Fibroblast of peridontal ligament (primary cell): ENCODE results near the gene SCYL3.
"Not testable (repeated sequence)": the region's sequence is repeated elsewhere in the genome, so short reads cannot be mapped to it uniquely, and the experiment has no call there.

Experiments
- DNase-seq: peaks from one replicate; pipeline ENCODE4 v3.0.0-alpha.2; 2010; ENCODE audit errors: extremely low read depth

Gene SCYL3, protein sequence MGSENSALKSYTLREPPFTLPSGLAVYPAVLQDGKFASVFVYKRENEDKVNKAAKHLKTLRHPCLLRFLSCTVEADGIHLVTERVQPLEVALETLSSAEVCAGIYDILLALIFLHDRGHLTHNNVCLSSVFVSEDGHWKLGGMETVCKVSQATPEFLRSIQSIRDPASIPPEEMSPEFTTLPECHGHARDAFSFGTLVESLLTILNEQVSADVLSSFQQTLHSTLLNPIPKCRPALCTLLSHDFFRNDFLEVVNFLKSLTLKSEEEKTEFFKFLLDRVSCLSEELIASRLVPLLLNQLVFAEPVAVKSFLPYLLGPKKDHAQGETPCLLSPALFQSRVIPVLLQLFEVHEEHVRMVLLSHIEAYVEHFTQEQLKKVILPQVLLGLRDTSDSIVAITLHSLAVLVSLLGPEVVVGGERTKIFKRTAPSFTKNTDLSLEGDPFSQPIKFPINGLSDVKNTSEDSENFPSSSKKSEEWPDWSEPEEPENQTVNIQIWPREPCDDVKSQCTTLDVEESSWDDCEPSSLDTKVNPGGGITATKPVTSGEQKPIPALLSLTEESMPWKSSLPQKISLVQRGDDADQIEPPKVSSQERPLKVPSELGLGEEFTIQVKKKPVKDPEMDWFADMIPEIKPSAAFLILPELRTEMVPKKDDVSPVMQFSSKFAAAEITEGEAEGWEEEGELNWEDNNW

DNA sequence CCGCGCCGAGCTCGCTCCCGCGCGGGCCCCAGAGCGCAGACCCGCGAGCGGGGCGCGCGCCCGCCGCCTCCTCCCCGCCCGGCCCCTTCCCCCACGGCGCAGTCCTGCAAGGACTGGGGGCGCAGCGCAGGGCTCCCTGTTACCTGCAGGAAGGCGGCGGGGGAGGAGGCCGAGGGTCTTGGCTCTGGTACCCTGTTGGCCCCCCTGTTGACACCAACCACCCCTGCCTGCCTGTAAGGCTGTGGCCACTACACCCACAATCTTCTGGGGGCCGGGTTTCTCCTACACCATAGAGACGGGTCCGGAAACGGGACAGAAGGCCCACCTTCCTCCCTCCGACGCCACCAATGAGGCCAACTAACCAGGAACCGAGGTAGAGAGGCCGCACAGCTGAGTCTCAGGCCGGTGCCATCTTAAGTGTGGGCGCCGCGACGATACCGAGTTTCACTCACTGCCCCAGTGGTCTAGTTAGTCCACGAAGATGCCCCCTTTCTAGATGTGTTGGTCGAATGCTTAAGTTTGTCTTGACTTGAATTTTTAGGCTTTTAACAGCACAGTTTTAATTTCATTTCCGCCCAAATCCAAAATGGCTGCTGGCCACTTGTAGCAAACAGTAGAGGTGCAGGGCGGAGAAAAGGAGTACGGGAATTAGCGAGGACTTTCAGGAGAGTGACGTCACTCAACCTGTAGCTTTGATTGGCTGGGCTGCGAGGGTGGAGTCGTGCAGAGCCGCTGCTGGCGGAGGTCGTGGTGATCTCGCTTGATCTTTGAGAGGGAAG lies at the start of gene SCYL3:
Gene SCYL3 (minus strand): TSS at position 252 of the 779 bp plus-strand sequence. CDS start 5,056 bp downstream, outside the sequence.
- peak; percentile 99 for DNase-seq

DNA sequence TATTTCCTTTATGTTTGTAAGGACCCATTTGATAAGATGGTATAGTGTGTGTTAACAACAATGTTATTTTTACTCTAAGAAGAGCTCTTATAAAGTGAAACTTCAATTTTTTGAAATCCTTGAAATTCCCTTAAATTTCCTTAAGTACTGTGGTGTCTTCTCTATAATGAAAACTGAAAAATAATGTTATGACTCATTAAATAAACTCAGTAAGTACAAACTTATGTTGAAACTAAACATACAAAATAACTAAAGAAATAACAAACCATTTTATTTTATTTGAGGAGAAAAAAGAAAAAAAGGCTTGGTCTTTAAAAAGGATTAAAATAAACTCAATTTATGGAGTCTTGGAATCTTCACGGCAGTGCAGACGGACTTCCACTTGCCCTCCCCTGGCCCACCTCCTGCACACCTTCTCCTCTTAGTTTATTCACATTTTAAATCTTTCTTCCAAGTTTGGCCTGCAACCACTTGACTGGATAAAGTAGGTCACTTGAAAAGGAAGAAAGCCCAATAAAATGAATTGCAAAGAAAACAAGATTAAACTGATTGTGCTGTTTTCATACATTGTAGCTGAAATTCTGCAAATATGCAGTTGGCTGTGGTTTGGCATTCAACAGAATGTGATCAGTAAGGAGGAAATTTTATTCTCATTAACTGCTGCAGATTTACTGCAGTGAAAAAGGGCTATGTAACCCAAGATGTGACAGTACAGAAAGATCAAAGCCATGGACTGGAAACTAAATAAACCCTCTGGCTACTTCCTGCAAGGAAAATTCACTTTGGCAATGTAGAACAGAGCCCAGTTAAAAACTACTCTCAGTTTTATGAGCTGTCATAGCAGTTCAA lies 48.5 kb upstream of the SCYL3 start:
- DNase-seq = peak; percentile 60

DNA sequence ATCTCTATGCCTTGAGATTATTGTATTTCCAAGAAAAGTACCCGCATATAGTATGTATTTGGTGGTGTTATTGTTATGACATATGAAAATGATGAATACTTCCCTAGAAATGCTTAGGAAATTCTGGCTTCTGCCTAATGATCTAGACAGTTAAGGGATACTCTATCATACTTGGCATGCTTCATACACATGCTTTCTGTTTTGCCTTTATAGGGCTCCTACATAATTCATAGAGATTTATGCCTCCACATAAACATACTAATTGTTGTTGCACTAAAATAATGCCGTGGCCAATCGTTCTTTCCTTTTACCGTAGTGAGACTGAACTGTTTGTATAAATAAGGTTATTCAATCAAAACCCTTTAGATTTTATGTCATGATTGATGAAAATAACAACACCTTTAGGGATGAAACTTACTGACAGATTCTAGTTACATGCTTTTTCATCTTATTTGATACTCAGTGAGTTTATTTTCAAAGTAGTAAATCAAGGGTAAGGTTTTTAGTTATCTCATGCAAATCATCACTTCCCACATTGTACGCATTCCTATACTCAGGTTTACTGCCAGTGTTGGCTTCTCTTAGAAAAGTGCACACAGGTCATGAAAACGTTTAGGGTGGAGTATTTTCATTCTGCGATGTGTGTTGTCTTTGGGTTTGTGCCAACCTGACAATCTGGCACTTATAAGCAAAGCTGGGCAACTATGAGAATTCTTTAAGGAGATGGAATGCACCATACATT lies 40.5 kb upstream of the SCYL3 start:
- DNase-seq = peak; percentile 40

DNA sequence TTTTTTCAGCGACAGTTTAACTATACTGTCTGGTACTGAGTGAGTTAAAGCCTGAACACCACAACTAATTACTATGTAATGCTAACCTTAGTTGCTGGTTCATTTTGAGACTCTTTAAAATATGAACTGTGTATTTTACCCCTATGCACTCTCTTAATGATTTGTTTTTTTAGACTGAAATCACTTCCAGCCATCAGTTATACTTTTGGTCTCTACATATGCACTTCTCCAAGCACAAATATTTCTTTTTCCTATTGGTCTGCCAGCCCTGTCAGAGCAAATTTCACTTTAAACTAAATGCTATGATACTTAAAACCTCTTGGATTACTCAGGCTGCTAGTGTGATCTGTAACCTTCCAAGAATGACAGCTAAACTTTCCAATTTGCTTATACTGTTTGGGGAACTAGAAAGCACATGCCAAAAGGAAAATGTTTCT lies 38.1 kb upstream of the SCYL3 start:
- DNase-seq = peak; percentile 92

DNA sequence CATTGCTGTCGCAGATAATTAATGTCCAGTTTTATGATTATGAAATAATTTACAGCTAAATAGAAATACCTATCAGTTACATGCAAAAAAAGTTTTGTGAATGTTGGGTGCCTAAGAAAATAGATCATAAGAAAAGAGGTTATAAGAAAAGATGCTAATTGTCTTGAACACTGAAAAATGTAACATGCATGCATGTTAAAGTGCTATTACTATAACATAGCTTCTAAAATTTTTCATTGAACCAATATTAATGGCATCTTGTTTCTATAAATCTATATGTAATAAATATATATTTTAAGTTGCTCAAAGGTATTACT lies 35.5 kb upstream of the SCYL3 start:
- DNase-seq = no peak

DNA sequence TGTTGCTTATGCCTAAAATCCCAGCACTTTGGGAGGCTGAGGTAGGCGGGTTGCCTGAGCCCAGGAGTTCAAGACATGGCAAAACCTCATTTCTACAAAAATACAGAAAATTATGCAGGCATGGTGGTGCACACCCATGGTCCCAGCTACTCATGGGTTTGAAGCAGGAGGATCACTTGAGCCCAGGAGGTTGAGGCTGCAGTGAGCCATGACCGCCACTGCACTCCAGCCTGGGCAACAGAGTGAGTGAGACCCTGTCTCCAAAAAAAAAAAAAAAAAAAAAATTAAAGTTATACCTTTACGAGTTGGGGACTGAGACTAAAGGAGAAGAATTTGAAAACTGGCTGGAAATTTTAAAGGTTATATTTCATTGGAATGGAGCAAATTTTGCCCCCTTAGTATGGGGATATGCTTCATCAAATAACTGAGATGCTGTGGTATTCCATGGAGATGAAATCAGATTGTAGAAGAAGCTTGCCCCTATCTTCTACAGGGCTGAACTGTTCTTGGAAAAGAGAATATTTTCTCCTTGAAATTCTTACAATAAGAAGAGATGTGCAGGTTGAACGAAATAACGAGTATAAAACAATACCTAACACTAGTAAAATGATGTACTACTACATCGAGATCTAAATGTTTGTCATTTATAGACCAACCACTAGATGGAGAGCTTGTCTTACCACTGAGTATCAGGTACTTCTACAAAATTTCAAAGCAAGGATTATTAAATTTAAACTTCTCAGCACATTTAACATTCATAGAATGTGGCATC lies 34.9 kb upstream of the SCYL3 start:
- peak; percentile 84 for DNase-seq

DNA sequence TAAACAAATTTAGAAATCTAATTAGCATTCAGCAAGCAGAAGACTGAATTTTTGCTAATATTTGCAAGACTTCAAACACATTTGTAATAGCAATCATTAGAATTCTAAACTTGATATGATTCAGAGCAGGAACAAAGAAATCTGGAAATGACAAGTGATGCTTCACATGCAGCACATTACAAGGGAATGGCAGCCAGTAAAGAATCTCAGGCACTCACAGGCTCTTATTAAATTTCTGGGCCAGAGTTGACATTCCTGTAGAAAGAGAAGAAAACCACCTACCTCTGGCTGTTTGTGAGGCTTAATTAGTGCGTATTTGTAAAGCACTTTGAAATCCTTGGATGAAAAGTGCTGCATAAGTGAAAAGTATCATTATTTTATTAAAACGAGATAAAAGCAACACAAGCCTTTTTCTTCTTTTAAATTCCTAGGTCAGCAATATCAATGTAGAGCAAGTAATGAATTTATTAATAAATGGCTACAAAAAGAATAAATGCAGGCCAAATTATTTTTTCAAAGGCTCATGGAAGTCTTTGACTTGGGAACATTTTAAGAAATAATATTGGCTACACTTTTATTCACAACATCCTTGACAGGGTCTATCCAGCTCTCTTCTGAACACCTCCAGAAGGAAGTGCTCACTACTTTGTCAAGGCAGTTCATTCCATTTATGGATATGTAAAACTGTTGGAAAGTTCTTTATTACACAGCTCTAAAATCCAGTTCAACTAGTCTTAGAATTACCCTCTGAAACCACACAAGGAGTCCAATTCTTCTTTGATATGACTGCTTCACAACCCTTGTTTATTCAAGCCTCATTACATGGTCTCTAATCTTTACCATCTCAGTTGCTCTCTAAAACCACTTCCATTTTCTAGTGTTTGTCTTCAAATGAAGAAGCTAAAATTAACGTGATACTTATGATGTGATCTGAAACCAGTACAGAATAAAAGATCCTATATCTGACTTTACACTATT lies 32.1 kb upstream of the SCYL3 start:
- no peak for DNase-seq

DNA sequence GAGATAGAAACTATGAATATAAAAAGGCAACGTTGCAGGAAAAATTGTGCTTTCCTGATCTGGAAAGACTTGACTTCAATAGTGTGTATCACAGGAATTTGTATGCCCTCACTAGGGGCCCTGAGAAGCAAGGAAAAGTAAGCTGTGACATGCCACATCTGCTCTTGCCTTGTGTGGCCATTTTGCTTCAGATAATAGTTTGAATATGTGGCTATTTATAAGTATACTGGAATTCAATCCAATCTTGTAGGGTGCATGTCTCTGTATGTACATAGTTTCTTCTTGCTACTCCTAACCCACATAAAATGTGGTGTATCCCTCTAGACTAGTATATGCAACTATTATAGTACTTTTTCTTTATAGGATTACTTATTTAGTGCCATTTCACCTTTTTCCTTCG lies 31.1 kb upstream of the SCYL3 start:
- DNase-seq = no peak

DNA sequence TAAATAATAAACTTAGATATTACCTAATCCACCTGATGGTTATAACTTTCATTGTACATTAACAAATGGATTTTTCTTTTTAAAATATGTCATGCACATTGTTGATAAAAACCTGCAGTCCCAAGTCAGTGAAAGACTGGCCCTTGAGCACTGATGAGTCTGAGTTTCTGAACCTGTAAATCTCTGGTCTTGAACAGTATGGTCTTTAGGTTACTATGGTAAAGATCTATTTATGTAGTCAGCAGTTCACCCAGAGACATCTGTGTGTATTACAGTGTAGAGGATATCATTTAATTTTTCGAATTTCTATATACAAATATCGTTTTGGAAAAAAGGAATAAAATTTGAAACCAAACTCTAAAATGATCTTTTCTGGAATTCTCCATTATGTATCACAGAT lies 30.4 kb upstream of the SCYL3 start:
- DNase-seq = no peak

DNA sequence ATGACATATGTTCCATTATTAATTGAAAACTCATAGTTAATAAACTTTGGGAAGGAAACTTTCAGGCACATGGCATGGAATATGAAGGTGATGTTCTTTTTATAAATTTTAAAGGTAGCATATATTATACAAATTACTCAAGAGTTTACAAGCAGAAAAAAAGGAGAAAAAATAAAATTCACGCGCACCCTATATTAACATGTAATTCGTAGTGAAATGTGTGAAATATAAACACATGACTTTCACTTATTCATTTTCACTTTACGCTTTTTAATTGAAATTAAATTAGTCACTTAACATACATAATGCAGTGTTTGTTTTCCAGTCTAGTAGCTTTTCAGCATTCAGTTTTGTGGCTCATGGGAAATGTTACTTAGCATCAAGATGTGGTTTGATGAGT lies 27.4 kb upstream of the SCYL3 start:
- DNase-seq = no peak

DNA sequence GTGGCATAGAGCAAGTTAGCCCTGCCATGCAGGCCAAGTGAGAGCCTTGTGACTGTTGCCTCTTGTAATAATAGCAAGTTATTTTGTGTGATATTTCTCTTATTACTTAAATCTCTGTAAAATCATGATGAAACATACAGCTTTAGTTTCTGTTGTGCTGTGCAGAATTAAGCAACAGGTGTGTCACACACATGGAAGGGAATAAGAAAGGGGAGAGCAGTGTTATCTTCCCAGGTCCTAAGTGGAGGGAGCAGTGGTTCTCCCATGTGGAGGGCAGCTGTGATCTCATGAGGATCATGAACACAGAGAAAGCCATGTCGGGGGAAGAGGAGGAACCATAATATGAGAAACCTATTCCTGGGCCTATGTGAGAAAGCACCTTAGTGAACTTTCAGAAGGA lies 25.2 kb upstream of the SCYL3 start:
- no peak for DNase-seq

DNA sequence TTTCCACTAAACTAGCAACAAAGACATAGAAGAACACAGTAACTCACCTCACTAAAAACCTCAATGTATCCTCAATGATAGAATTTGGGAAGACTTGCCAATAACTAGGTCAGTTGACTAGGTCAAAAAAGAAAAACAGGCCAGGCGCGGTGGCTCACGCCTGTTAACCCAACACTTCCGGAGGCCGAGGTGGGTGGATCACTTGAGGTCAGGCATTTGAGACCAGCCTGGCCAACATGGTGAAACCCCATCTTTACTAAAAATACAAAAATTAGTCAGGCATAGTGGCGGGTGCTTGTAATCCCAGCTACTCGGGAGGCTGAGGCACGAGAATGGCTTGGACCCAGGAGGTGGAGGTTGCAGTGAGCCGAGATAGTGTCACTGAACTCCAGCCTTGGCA lies 24.5 kb upstream of the SCYL3 start:
- DNase-seq = not testable (repeated sequence)

DNA sequence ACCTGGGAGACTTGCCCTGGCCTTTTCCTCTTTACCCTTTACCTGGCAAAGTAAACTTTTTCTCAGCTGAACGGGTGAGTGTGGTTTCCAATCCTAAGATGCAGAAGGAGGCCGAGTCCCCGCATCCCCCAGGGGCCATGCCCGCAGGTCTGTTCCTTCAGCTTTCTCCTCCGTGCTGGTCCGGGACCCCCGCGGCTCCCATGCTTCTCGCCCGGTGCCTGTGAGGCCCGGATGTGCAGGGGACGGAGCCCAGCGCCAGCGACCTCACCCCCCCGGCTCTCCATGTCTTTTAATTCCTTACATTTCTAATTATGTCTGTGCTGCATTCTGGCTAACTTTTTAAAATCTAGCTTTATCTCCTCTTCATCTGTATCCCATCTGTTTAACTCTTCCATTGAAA lies 21.5 kb upstream of the SCYL3 start:
- DNase-seq = no peak

DNA sequence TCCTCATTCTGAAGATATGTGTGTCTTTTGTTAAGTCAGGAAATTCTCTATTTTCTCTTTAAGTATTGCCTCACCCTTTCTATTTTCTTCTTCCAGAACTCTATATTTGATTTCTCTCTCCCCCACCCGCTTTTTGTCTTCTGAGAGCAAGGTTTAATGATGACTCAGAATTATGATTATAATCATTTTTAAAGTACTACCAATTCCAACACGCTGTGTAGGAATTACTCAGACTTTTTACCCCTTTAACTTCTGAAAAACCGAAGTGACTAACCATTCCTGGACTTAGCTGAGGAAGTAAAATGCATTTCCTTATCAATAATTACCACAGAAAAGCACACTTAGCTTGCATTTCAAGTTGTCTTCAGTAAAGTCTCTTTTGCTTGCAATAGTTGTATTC lies 20.8 kb upstream of the SCYL3 start:
- DNase-seq = peak; percentile 37

DNA sequence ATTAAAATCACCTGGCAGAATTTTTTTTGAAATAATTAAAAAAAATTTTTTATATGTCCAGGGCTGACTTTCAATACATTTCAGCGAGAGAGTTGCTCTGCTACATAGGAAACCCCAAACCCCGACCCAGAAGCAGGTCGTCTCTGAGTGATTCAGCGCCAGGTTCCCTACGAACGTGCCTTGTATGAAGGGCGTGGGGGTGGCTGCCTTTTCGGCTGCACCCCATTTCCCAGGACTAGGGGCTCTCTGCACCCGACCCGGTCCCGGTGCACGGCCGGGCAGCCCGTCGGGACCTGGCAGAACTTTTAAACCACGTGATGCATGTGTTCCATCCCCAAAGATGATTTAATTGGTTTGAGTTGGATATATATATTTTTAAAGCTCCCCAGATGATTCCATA lies 15.8 kb upstream of the SCYL3 start:
- DNase-seq = no peak

DNA sequence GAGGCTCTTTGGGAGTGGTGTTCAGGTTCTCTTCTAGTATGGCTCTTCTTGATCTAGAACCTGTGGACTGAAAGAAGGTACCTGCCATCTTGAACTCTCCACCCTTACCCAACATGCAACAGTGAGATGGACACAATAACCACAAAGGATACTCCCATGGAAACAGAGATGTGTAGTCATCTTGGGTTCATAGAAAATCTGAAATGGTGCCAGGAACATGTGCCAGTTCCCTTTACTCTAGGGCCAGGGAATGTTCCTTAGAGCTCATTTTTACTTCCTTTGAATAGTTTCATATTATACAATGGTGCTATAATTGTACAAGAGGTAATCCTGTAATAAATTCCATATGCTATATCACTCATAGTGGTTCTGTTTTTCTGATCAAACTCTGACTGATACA lies 13.2 kb upstream of the SCYL3 start:
- DNase-seq = peak; percentile 68

DNA sequence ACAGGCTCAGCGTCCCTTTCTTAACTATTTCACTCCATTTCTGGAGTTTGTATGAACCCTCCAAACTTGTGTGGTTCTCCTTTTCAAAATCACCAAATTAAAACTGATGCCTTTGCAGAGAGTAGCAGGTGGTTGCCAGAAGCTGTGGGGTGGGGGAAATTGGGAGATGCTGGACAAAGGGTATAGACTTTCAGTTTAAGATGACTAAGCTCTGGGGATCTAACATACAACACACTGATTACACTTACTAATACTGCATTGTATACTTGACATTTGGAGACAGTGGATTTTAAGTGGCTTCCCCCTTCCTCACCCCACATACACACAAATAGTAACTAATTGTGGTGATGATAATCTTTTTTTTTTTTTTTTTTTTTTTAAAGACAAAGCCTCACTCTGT lies 11.1 kb upstream of the SCYL3 start:
- no peak for DNase-seq

DNA sequence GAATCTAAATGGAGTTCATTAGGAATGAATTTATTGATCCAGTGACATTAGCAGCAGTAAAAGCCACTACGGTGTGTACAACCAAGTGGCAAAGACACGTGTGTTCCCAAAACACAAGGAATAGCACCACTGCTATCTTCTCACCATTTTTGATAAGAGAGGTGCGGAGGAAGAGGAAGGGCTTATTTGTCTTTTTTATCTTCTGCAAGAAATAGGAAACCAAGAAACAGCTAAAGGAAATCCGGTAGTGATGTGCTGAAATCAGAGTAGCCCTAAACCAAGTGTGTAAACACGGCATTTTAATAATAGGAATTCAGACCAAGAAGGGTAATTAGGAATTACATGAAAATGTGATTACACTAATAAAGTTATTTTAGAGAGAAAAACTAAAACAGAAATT lies 9.1 kb upstream of the SCYL3 start:
- DNase-seq = no peak

DNA sequence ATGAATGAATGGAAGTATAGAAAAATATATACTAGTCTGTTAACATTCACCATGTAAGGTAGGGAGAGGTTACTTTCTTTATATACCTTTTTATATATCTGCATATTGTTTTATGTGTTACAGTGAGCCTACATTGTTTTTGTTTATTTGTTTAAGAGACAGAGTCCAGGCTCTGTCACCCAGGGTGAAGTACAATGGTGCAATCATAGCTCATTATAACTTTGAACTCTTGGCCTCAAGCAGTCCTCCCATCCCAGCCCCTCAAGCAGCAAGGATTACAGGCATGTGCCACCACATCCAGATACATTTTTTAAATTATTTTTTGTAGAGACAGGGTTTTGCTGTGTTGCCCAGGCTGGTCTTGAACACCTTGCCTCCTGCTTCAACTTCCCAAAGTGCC lies 7.4 kb upstream of the SCYL3 start:
- no peak for DNase-seq
